Cardiac fibroblast (primary cell): Measurements from ENCODE around the gene RNASEH2A.

Experiments used
- DNase-seq, 2 donors: peaks; one replicate each; pipeline versions ENCODE4 v3.0.0 to v3.0.0-alpha.2; 2010; ENCODE audit warnings: low read depth in 2 of 2
- H3K4me3 ChIP-seq, 2 donors: replicated peaks in 1 of 2; 1 replicate in 1 of 2; 2 replicates in 1 of 2; pipeline ENCODE4 v1.5.1; 2011; ENCODE audit warnings: low read depth in 2 of 2, low read length in 2 of 2, mild to moderate bottlenecking in 2 of 2, moderate library complexity in 1 of 2
- TF ChIP-seq, protein P1 (sequence below): IDR thresholded peaks from one replicate; pipeline ENCODE4 v1.5.1; 2011; ENCODE audit warnings: low read depth, mild to moderate bottlenecking, low read length, inconsistent platforms

RNASEH2A gene

DNA sequence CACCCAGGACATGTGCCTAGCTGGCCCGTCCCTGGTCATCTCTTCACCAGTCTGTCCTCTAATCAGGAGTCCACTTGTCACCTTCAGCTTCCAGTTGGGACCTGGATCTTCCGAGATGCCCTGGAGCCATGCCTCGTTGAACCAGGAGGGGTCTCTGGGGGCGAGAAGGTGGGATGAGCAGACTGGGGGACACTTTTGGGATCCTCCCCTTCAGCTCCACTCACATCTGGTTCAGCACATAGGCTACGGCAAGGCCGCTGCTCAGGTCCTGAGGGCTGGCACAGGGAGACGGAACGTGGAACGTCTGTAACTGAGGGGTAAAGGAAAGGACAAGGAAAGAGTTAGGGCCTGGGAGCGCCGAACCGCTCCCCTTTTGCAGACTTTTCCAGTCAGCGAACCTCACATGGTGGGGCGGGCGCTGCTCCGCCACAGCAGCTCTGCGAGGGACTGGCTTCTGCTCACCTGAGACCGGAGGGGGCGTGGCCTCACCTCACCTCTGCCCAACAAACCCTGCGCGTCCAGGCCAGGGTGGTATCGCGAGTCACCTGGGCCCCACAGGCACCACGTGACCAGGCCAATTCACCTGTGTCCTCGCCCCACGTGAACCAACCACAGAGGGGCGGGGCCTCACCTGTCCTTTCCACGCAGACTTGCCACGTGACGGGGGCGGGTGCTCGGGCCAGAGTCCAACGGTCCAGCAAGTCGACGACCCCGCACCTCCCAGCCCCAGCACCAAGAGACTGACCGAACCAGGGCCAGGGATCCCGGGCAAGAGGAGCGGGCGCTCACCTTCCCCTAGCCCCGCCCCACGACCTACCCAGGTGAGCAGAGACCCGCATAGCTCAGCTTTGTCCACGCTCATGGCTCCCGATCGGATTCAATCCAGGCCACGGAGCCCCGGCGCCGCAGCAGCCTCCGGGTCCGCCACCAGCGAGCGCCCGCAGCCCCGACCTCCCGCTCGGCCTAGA is 31.5 kb upstream of the RNASEH2A start, which contains the start of gene HOOK2:
HOOK2 (minus strand) TSS at position 965 of the 968 bp plus-strand sequence; CDS start at position 862, 103 bp downstream.
- H3K4me3 ChIP-seq: peak within 1 kb of the TSS; percentile 78 to 81
- TF ChIP-seq, protein P1, sequence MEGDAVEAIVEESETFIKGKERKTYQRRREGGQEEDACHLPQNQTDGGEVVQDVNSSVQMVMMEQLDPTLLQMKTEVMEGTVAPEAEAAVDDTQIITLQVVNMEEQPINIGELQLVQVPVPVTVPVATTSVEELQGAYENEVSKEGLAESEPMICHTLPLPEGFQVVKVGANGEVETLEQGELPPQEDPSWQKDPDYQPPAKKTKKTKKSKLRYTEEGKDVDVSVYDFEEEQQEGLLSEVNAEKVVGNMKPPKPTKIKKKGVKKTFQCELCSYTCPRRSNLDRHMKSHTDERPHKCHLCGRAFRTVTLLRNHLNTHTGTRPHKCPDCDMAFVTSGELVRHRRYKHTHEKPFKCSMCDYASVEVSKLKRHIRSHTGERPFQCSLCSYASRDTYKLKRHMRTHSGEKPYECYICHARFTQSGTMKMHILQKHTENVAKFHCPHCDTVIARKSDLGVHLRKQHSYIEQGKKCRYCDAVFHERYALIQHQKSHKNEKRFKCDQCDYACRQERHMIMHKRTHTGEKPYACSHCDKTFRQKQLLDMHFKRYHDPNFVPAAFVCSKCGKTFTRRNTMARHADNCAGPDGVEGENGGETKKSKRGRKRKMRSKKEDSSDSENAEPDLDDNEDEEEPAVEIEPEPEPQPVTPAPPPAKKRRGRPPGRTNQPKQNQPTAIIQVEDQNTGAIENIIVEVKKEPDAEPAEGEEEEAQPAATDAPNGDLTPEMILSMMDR: no peak
- DNase-seq: no peak

DNA sequence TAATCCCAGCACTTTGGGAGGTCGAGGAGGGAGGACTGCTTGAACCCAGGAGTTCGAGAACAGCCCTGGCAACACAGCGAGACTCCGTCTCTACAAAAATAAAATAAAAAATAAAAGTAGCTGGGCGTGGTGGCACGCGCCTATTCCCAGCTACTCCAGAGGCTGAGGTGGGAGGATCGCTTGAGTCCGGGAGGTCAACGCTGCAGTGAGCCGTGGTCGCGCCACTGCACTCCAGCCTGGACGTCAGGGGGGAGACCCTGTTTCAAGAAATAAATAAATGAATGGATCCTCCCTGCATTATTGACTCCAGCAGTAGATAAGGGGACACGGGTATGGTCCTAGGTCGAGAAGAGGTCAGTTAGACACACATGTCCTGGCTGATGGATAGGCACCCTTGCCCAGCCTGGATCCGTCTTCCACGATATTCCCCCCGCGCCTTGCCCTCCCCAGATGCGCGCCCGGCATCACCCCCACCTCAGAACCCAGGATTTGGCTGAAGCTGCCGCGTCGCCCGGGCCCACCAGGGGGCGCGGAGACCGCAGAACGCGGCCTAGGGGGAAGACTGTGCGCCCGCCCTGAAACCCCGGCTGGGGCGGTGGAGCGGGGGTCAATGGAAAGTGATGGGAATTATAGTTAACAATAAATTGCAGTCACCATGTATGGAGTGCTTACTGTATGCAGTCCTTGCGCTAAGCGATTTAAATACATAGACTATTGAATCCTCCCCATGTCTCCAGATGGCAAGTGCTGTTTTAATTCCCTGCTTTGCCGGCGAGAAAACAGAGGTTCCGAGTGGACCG is 29.0 kb upstream of the RNASEH2A start:
- H3K4me3 ChIP-seq: peak overlapping the region; percentile 59 to 77
- DNase-seq: peak; percentile 80 to 82
- TF ChIP-seq, protein P1: peak; percentile 97

DNA sequence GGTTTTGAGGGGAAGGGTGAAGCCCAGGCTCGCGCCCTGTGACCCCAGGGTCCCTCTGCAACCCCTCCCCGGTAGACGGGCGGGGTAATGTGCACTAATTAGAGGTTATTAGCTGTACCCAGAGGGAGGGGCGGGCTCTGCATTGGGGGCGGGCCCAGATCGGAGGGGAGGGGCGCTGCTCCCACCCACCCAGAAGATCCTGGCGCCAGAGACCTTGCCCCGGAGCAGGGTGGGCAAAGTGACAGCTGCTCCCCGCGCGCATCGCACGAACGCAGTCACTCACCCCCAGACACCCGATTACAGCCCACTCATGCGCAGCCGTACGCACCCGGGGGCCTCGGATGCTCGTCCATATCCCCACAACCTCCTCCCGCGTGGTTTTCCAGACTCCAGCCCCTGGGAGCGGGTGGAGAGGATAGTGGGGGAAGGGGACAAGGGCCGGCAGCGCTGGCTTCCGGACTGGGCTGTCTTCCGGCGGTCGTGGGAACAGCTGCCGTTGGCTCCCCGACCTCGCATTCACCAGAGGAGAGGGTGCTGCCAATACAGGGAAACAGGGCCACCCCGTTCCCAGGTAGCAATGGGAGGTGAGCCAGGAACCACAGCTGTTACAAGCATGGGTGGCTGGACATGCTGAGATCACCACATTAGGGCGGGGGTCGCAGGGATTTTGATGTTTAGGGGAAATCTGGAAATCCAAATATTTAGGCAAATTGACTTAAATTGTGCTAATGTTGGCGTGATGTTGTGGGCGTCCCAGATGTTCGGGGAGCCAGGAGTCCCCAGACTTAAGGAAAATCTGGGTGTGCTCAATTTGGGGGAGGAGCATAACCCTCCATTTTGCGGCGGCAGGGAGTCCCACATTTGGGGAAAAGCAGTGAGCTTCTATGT is 28.1 kb upstream of the RNASEH2A start:
- TF ChIP-seq, protein P1: no peak
- DNase-seq: peak; percentile 83 to 92
- peak overlapping the region; percentile 59 to 77 for H3K4me3 ChIP-seq

DNA sequence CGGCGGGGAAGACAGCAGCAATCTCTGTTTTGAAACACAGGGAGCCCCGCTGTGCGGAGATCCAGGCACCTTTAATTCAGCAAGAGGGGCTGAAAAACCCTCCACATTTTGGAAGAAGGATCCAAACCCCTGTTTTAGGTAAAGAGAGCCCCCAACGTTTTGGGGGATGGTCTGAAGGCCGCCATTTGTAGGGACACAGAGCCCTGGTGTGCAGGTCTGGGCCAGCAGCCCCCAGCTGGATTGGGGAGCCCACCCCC is 27.6 kb upstream of the RNASEH2A start:
- no peak for DNase-seq
- H3K4me3 ChIP-seq: peak overlapping the region; percentile 59 to 77
- TF ChIP-seq, protein P1: peak; percentile 1

DNA sequence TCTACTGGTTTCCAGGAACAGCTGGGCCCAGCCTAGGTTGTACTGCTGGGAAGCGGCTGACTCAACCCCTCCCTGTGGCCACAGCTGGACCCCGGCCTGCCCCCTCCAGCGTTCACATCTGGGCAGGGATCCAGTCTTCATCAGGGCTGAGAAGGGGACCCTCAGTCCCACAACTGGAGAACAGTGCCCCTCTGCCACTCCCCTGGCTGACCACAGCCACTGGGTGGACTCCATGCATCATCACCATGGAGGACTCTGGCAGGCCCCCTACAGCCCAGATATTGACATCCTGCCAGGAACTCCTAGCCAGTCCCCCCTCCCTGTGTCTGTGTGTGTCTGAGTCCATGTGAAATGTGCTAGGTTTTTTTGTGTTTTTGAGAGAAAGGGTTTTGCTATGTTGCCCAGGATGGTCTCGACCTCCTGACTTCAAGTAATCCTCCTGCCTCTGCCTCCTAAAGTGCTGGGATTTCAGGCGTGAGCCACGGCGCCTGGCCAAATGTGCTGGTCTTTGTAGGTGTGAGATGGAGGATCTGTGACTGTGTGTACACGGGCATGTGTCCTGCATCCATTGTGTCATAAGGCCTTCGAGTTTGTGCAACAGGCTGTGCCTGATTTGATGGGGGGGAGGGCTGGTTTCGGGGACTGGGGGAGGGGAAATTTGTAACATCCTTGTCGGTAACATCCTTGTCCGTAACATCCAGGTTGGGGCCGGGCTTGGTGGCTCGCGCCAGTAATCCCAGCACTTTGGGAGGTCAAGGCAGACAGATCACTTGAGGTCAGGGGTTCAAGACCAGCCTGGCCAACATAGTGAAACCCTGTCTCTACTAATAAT is 27.0 kb upstream of the RNASEH2A start:
- TF ChIP-seq, protein P1: peak; percentile 0
- H3K4me3 ChIP-seq: peak overlapping the region; percentile 59 to 77
- peak; percentile 90 to 96 for DNase-seq
